Measurements from ENCODE around the gene SPEM1.
A peak's percentile ranks its signal among the peaks of the same experiment; 100 is the strongest.

Gene SPEM1

GRCh38 chr17:7419819-7420610 is at the start of gene SPEM1:
SPEM1 (plus strand) TSS chr17:7420324; CDS start chr17:7420385, 61 bp downstream.
- no peak within 1 kb of the TSS for H3K4me3 Mint-ChIP-seq
- H3K36me3 Mint-ChIP-seq (ENCODE audit: low read depth) = no peaks in the 10 kb centered on the region
- no peaks in the 10 kb centered on the region for H3K27me3 Mint-ChIP-seq (ENCODE audit: low read depth)
- no peak within 1 kb of the TSS for H3K27ac Mint-ChIP-seq
- H3K4me1 Mint-ChIP-seq (ENCODE audit: low read depth) = no peaks in the 10 kb centered on the region
- H3K9me3 Mint-ChIP-seq = no peaks in the 10 kb centered on the region
- no peak for DNase-seq (ENCODE audit: low spot score)

- H3K27ac Mint-ChIP-seq = no peak overlapping the region
- peaks cover 1% of the 10 kb centered on the region for H3K4me1 Mint-ChIP-seq (ENCODE audit: low read depth)
- peaks cover 14% of the 10 kb centered on the region for H3K27me3 Mint-ChIP-seq (ENCODE audit: low read depth)
- DNase-seq (ENCODE audit: low spot score) = no peak
- no peak overlapping the region for H3K4me3 Mint-ChIP-seq
- no peaks in the 10 kb centered on the region for H3K9me3 Mint-ChIP-seq
- H3K36me3 Mint-ChIP-seq (ENCODE audit: low read depth) = no peaks in the 10 kb centered on the region
These were observed 49.3 kb upstream of the SPEM1 start for GRCh38 chr17:7370853-7371252.

GRCh38 chr17:7374353-7374752 is 45.8 kb upstream of the SPEM1 start:
- DNase-seq (ENCODE audit: low spot score) = no peak
- H3K9me3 Mint-ChIP-seq = peaks cover 4% of the 10 kb centered on the region
- H3K4me1 Mint-ChIP-seq (ENCODE audit: low read depth) = no peaks in the 10 kb centered on the region
- no peaks in the 10 kb centered on the region for H3K36me3 Mint-ChIP-seq (ENCODE audit: low read depth)
- H3K4me3 Mint-ChIP-seq = no peak overlapping the region
- H3K27ac Mint-ChIP-seq = no peak overlapping the region
- peaks cover 19% of the 10 kb centered on the region for H3K27me3 Mint-ChIP-seq (ENCODE audit: low read depth)

GRCh38 chr17:7379134-7379533 is 41.0 kb upstream of the SPEM1 start:
- DNase-seq (ENCODE audit: low spot score) = no peak

GRCh38 chr17:7380321-7380720 is 39.8 kb upstream of the SPEM1 start:
- peaks cover 5% of the 10 kb centered on the region for H3K4me1 Mint-ChIP-seq (ENCODE audit: low read depth)
- H3K27me3 Mint-ChIP-seq (ENCODE audit: low read depth) = peaks cover 37% of the 10 kb centered on the region
- no peak overlapping the region for H3K4me3 Mint-ChIP-seq
- DNase-seq (ENCODE audit: low spot score) = no peak
- H3K9me3 Mint-ChIP-seq = peaks cover 5% of the 10 kb centered on the region
- H3K36me3 Mint-ChIP-seq (ENCODE audit: low read depth) = no peaks in the 10 kb centered on the region
- H3K27ac Mint-ChIP-seq = no peak overlapping the region

More at GRCh38 chr17:7379134-7379533, 41.0 kb upstream of the SPEM1 start:
- peaks cover 39% of the 10 kb centered on the region for H3K27me3 Mint-ChIP-seq (ENCODE audit: low read depth)
- H3K9me3 Mint-ChIP-seq = peaks cover 5% of the 10 kb centered on the region
- no peak overlapping the region for H3K27ac Mint-ChIP-seq
- H3K4me3 Mint-ChIP-seq = no peak overlapping the region
- H3K4me1 Mint-ChIP-seq (ENCODE audit: low read depth) = no peaks in the 10 kb centered on the region
- H3K36me3 Mint-ChIP-seq (ENCODE audit: low read depth) = no peaks in the 10 kb centered on the region

GRCh38 chr17:7380855-7381683 is 39.1 kb upstream of the SPEM1 start, which contains the start of gene TNK1:
TNK1 (plus strand) TSS chr17:7381089; CDS start chr17:7382927, 1,838 bp downstream.
- peaks cover 3% of the 10 kb centered on the region for H3K36me3 Mint-ChIP-seq (ENCODE audit: low read depth)
- no peak for DNase-seq (ENCODE audit: low spot score)
- peaks cover 5% of the 10 kb centered on the region for H3K9me3 Mint-ChIP-seq
- H3K4me3 Mint-ChIP-seq = no peak within 1 kb of the TSS
- peaks cover 37% of the 10 kb centered on the region for H3K27me3 Mint-ChIP-seq (ENCODE audit: low read depth)
- H3K27ac Mint-ChIP-seq = no peak within 1 kb of the TSS
- peaks cover 5% of the 10 kb centered on the region for H3K4me1 Mint-ChIP-seq (ENCODE audit: low read depth)

GRCh38 chr17:7382901-7383300 is 37.2 kb upstream of the SPEM1 start:
- Mint-ChIP-seq H3K9me3 (peaks cover 5% of the 10 kb centered on the region), H3K4me1 (ENCODE audit: low read depth) (peaks cover 5% of the 10 kb centered on the region), H3K36me3 (ENCODE audit: low read depth) (peaks cover 10% of the 10 kb centered on the region), H3K27me3 (ENCODE audit: low read depth) (peaks cover 32% of the 10 kb centered on the region), H3K27ac (no peak overlapping the region), H3K4me3 (no peak overlapping the region)
- DNase-seq (ENCODE audit: low spot score) = no peak

- DNase-seq (ENCODE audit: low spot score) = no peak
- peaks cover 5% of the 10 kb centered on the region for H3K4me1 Mint-ChIP-seq (ENCODE audit: low read depth)
- peaks cover 11% of the 10 kb centered on the region for H3K36me3 Mint-ChIP-seq (ENCODE audit: low read depth)
- H3K27ac Mint-ChIP-seq = no peak overlapping the region
- peaks cover 5% of the 10 kb centered on the region for H3K9me3 Mint-ChIP-seq
- peaks cover 32% of the 10 kb centered on the region for H3K27me3 Mint-ChIP-seq (ENCODE audit: low read depth)
- H3K4me3 Mint-ChIP-seq = no peak overlapping the region
These were observed 36.8 kb upstream of the SPEM1 start for GRCh38 chr17:7383371-7383741.

- Mint-ChIP-seq H3K27me3 (ENCODE audit: low read depth) (peaks cover 32% of the 10 kb centered on the region), H3K4me3 (peak overlapping the region; percentile 66), H3K36me3 (ENCODE audit: low read depth) (peaks cover 14% of the 10 kb centered on the region), H3K4me1 (ENCODE audit: low read depth) (peaks cover 5% of the 10 kb centered on the region), H3K9me3 (peaks cover 5% of the 10 kb centered on the region), H3K27ac (peak overlapping the region; percentile 22)
- DNase-seq (ENCODE audit: low spot score) = peak; percentile 72
These were observed 36.2 kb upstream of the SPEM1 start for GRCh38 chr17:7383742-7384488.

GRCh38 chr17:7384489-7385081 is 35.5 kb upstream of the SPEM1 start:
- peak overlapping the region; percentile 65 for H3K27ac Mint-ChIP-seq
- no peaks in the 10 kb centered on the region for H3K9me3 Mint-ChIP-seq
- peak overlapping the region; percentile 66 for H3K4me3 Mint-ChIP-seq
- peaks cover 5% of the 10 kb centered on the region for H3K4me1 Mint-ChIP-seq (ENCODE audit: low read depth)
- no peak for DNase-seq (ENCODE audit: low spot score)
- H3K36me3 Mint-ChIP-seq (ENCODE audit: low read depth) = peaks cover 19% of the 10 kb centered on the region
- peaks cover 26% of the 10 kb centered on the region for H3K27me3 Mint-ChIP-seq (ENCODE audit: low read depth)

- DNase-seq (ENCODE audit: low spot score) = no peak
- Mint-ChIP-seq H3K27ac (no peak overlapping the region), H3K4me1 (ENCODE audit: low read depth) (peaks cover 18% of the 10 kb centered on the region), H3K27me3 (ENCODE audit: low read depth) (no peaks in the 10 kb centered on the region), H3K4me3 (no peak overlapping the region), H3K9me3 (no peaks in the 10 kb centered on the region), H3K36me3 (ENCODE audit: low read depth) (peaks cover 52% of the 10 kb centered on the region)
These were observed 31.3 kb upstream of the SPEM1 start for GRCh38 chr17:7388856-7389255.

- H3K27ac Mint-ChIP-seq = no peak overlapping the region
- no peaks in the 10 kb centered on the region for H3K9me3 Mint-ChIP-seq
- DNase-seq (ENCODE audit: low spot score) = no peak
- H3K4me1 Mint-ChIP-seq (ENCODE audit: low read depth) = peaks cover 17% of the 10 kb centered on the region
- H3K4me3 Mint-ChIP-seq = no peak overlapping the region
- H3K27me3 Mint-ChIP-seq (ENCODE audit: low read depth) = no peaks in the 10 kb centered on the region
- peaks cover 52% of the 10 kb centered on the region for H3K36me3 Mint-ChIP-seq (ENCODE audit: low read depth)
These were observed 29.9 kb upstream of the SPEM1 start for GRCh38 chr17:7389924-7390910.
